NCI-H1092 (cell line): Measurements from ENCODE around the gene IGFBP7.

Source experiments
- DNase-seq: peaks from one replicate; lab custom pipeline; 2025; lab: John Stamatoyannopoulos, UW

Gene IGFBP7

GRCh38 chr4:57129477-57129876 lies 19.3 kb upstream of the IGFBP7 start:
- DNase-seq, result no peak

DNA sequence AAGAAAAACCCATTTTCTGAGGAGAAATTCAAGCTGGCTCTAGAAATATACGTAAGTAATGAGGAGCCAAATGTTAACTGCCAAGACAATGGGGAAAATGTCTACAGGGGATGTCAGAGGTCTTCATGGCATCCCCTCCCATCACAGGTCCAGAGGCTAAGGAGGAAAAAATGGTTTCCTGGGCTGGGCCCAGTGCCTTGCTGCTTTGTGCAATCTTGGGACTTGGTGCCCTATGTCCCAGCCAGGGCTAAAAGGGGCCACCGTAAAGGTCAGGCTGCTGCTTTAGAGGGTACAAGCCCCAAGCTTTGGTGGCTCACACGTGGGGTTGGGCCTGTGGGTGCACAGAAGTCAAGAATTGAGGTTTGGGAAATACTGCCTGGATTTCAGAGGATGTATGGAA lies 17.2 kb upstream of the IGFBP7 start:
- no peak for DNase-seq

GRCh38 chr4:57125996-57126395 lies 15.8 kb upstream of the IGFBP7 start:
- no peak for DNase-seq

GRCh38 chr4:57124145-57124544 lies 14.0 kb upstream of the IGFBP7 start:
- no peak for DNase-seq

DNA sequence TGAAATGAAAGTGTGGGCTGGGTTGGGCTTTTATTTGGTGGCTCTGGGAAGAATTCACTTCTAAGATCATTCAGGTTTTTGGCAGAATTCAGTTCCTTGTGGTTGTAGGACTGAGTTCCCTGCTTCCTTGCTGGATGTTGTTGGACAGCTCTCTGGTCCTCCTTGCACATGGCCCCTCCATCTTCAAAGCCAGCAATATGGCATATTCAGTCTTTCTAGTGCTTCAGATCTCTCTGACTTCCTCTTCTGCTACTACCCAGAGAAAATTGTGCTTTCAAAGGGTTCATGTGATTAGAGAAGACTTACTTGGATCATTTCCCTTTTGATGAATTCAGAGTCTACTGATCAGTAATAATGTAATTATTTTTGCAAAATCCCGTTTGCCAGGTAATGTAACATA lies 12.8 kb upstream of the IGFBP7 start:
- no peak for DNase-seq

DNA sequence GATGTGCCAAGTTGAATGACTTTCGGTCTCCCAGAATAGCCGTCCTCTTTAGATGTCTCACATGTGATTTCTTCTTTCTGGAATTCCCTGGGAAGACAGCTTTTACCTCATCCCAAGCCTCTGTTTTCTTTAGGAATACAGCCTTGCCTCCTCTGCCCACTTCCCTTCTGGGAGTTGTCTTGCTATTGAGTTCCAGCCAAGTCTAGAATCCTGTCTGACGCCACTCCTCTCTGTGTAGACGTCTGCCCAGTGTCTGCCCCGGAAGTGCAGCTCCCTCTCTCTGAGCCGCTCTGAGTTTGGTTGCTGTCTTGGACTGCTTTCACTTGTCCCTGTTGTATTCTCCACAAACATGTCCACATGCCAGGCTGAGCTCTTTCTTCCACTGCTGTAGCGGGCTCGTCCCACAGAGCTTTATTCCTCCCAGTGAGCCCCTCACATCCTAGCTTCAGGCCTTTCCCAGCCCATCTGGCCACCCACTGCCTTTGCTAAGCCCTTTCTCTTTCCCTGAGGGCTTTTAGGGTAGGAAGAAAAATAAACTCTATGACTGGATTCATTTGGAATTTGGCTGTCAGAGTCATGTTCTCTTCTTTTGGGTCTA lies 9.0 kb upstream of the IGFBP7 start:
- DNase-seq, result no peak

GRCh38 chr4:57117491-57117890 lies 7.3 kb upstream of the IGFBP7 start:
- DNase-seq, result no peak

- DNase-seq, result no peak
These were observed 6.1 kb upstream of the IGFBP7 start for GRCh38 chr4:57116245-57116644.

DNA sequence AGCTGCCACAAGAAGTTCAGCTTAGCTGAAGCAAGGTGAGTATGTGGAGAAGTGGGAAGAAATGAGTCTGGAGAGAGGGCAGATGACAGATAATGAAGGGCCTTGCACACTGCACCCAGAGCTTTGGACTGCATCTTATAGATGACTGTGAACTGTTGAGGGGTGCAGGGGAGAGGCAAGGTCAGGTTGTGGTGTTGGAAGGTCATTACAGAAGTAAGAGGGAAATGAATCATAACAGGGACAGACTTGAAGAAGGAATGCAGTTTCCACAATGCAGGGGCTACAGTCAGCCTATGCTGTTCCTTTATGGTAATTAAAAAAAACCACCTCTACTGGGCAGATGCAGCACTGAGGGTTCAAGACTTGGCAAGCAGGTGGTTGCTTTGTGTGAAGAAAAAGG lies 4.8 kb upstream of the IGFBP7 start:
- DNase-seq, result no peak

GRCh38 chr4:57113870-57114269 lies 3.7 kb upstream of the IGFBP7 start:
- DNase-seq, result no peak

DNA sequence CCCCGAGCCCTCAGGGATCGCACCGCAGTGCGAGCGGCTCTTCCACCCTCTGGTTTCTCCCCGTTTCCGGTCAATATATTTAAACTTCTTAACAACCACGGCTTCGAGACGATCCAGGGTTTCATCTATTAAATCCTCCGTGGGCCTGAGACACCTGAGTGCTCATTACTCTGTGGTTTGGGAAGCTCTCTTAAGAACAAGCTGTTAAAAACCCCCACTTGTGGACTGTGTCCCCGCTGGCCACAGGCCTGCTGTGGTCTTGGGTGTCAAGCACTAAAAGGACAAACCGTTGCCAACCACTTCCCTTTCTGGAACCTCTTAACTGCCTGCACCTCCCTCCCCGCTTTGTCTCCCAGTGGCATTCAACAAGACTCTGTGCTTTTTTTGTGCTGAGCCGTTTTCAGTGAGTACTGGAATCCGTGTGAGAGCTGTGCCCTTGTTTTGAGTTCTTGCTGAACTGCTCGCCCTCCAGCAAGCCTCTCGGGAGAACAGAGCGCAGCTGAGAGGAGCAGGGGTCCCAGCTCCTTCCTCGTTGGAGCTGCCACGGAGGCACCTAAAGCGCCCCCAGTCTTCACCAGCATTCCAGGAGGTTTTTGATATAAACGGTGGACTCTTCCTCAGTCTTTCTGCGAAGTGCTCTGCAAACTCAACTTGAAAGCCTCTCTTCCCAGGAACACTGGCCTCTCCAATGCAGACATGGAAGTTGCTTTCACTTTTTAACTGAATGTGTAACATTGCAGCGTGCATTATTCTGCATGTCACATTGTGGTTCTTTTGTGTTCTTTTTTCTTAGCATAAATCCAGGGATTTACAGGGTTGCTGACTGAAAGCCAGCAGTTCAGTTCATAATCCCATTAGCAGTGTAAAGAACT lies 691 bp upstream of the IGFBP7 start:
- no peak for DNase-seq

- DNase-seq, result no peak
These were observed 756 bp downstream of the IGFBP7 start for GRCh38 chr4:57109411-57109846.

GRCh38 chr4:57106181-57106580 lies 4.0 kb downstream of the IGFBP7 start:
- no peak for DNase-seq

DNA sequence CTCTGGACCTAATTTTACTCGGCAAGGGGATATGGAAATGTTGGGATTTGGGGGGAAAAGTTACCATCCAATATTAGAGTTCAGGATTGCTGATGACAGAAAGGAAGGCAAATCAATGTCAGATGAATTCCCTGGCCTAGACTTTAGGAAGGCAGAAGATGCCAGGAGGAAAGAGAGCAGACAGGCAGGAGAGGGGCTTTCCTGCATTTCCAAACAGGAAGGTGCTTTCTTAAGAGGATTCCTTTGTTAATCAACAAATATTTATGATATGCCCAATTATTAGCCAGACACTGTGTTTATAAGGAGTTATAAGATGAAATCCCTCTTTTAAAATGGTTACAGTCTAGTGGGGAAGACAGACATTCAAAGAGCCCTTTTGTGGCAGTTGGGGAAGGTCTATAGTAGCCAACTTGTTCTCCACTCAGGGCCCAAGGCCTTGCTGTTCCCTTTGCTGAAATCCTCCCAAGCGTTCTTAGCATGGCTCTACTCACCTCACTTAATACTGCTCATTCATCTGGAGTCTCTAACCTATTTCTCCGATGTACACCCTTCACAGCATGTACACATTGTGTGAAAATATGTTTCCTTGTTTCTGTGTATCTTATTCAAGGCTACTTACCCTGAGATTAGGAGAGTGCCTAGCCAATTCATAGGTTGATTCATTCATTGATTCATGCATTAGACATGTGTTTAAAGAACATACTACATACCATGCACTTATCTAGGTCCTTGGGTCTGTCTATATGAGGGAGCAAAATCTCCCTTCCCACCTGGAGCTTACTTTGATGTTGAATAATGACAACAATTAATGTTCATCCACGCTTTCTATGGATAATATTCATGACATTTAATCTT lies 5.3 kb downstream of the IGFBP7 start:
- DNase-seq, result no peak

DNA sequence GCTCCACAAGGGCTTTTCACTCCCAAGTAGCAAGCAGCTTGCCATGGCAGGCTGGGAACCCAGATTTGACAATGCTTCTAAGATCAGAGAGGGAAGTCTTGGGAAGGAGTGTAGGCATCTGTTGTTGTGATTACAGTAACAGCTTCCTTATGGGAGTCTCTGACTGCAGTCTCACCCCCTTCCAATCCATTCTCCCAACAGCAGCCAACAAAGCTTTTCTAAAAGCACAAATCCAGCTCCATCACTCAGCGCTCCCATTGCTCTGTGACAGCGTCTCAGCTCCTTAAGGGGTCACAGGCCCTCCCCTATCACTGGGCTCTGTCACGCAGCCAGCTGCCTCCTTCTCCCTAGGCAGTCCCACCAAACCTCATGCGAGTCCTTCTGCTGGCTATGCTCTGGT lies 7.1 kb downstream of the IGFBP7 start:
- no peak for DNase-seq

GRCh38 chr4:57102050-57102624 lies 8.0 kb downstream of the IGFBP7 start:
- no peak for DNase-seq

DNA sequence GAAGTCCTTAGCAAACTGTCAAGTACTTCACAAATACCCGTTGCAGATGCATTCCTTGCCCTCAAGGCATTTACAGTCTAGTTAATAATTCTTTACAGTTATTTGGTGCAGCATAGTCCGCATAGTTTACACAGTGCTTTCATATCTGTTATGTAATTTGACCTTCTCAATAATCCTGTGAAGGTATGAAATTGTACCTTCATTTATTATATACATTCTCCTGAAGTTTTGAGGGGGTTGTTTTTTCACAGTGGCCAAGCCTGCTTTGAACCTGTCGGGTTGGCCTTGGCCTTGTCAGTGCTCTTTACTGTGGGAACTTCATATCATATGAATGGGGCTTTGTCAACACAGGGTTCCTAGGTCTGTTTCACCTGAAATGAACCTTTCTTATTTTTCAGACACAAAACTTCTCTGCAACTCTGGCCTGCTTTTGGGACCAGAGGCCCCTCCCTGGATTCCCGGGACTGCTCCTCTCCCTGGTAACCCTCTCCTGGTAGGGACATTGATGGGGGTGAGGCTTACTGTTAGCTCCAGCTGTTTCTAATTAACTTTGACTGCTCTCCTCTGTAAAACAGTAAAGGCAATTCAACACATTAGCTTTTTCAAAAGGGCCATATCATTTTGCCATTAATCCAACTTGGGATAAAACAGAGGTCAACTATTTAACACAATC lies 9.1 kb downstream of the IGFBP7 start:
- no peak for DNase-seq

DNA sequence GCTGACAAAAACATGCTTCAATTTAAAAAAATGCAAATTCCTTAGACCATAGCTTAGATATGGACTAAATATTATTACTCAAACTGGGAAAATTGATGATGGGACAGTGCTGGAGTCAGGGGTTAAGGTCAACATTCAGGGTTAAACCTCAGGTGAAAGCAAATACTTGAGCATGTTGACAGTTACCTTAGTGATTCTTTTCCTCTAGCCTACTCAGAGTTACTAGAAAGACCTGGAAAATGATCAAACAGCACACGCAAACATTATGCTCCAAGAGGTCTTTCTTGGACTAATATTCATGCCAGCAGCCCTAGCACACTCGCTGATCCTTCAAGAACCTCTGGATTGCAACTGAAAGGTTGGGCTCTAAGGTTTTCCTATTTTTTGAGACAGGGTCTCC lies 10.8 kb downstream of the IGFBP7 start:
- no peak for DNase-seq

- no peak for DNase-seq
These were observed 11.2 kb downstream of the IGFBP7 start for GRCh38 chr4:57098941-57099340.

DNA sequence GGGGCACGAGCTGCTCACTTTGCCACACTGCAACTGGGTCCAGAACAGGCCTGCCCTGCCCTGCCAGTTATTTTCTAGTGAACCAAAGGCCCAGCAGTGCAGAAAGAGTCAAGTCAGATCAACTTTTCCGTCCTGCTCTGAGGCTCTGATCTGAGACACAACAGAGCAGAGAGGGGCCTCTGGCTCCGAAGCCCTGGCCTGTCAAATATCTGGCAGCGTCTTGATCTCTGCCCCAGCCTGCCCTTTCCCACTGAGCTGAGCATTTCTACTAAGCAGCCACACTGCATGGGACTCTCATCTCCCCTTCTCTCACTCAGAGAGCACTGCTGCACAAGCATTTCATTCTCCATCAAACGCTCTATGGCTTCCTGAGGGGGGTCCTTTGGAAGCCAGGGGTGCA lies 11.8 kb downstream of the IGFBP7 start:
- no peak for DNase-seq

DNA sequence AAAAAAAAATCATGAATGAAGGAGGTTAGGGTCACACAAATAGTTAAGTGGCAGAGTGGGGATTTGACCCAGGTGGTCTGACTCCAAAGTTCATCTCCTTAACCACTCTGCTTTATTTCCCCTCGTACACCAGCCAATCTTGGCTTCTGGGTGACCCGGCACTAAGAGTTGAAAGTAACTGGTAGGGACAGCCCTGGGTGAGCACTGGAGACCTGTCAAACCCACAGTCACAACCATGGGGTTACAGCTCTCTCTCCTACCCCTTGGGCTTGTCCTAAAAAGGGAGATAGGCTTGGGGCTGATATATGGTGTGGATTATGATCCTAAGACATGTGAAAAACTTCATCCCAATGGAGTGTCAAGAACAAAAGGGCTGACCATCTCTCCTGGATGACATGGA lies 12.5 kb downstream of the IGFBP7 start:
- DNase-seq, result no peak

- DNase-seq, result no peak
These were observed 14.2 kb downstream of the IGFBP7 start for GRCh38 chr4:57095956-57096355.
